Measurements from ENCODE around the gene PIGO.

PIGO gene

DNA sequence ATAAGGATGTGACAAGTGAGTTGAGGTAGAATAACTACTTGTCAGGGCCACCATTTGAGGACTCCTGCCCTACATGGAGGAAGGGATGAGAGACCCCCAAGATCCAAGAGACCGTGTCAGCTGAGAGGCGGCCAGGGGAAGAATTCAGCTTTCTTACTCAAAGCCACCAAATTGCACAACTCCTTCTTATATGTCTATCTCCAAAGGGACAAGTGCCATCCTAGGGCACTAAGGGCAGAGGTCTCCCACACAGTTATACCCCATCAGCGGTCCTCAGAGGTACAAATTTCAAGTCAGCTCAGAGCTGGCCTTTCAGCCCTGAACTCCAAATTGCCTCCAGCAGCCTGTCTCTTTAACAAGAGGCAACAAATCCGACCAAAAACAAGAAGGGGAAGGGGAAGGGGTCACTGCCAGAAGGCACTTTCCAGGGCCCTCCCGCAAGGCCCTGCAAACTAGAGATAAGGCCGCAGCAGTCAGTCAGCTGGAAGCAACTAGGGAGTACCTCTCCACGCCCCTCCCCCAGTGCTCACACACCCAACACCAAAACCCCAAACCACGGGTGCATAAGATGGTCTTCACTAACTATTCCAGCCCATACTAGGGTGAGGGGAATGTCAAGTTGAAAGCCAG is 12.7 kb upstream of the PIGO start:
- H4K20me1 ChIP-seq (ENCODE audit: insufficient read depth, low read length) = 0 out of 2 replicates have a peak, but pooled peaks cover 5% of the 10 kb centered on the region
- H3K36me3 ChIP-seq (replicated peaks; ENCODE audit: low read depth, low read length) = peaks cover 6% of the 10 kb centered on the region
- H3K9me3 ChIP-seq (ENCODE audit: insufficient read depth, low read length) = no peaks in the 10 kb centered on the region
- TF ChIP-seq, protein P1, sequence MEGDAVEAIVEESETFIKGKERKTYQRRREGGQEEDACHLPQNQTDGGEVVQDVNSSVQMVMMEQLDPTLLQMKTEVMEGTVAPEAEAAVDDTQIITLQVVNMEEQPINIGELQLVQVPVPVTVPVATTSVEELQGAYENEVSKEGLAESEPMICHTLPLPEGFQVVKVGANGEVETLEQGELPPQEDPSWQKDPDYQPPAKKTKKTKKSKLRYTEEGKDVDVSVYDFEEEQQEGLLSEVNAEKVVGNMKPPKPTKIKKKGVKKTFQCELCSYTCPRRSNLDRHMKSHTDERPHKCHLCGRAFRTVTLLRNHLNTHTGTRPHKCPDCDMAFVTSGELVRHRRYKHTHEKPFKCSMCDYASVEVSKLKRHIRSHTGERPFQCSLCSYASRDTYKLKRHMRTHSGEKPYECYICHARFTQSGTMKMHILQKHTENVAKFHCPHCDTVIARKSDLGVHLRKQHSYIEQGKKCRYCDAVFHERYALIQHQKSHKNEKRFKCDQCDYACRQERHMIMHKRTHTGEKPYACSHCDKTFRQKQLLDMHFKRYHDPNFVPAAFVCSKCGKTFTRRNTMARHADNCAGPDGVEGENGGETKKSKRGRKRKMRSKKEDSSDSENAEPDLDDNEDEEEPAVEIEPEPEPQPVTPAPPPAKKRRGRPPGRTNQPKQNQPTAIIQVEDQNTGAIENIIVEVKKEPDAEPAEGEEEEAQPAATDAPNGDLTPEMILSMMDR (IDR thresholded peaks at IDR 0.05; ENCODE audit: low read depth, low read length) = no peak
- no peak for TF ChIP-seq EZH2phosphoT487 (IDR thresholded peaks at IDR 0.05; ENCODE audit: low read depth)
- H3K4me1 ChIP-seq (ENCODE audit: low read length) = peaks cover 23% of the 10 kb centered on the region
- peaks cover 5% of the 10 kb centered on the region for H3K79me2 ChIP-seq (ENCODE audit: low read length)
- no peak overlapping the region for H2AFZ ChIP-seq (ENCODE audit: low read depth, low read length)
- no peak overlapping the region for H3K9ac ChIP-seq (ENCODE audit: low read length)
- no peak overlapping the region for H3K27ac ChIP-seq (ENCODE audit: low read length)
- H3K27me3 ChIP-seq (ENCODE audit: low read depth, low read length) = no peaks in the 10 kb centered on the region
- H3K4me2 ChIP-seq (ENCODE audit: low read length) = no peak overlapping the region
- no peak overlapping the region for H3K4me3 ChIP-seq (ENCODE audit: low read length)

DNA sequence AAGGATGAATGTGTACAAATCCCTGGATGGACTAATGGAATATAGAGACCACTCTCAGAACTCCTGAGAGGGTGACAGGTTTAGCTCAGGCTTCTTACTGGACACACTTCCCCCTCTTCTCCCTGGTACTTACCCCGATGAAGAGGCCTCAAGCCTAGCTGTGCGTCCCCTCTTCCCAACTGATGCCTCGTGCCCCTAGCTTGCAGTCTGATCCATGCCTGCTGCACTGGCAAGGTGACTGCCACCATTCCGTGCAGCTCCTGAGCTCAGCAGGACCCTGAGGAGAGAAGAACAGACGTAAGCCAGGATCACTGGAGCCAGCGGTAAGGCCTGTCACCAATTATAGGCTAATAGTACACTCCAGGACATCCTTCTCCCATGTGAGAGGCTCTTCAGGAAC is 12.1 kb upstream of the PIGO start:
- H4K20me1 ChIP-seq (ENCODE audit: insufficient read depth, low read length) = 0 out of 2 replicates have a peak, but pooled peaks cover 5% of the 10 kb centered on the region
- peaks cover 6% of the 10 kb centered on the region for H3K36me3 ChIP-seq (replicated peaks; ENCODE audit: low read depth, low read length)
- H3K4me2 ChIP-seq (ENCODE audit: low read length) = no peak overlapping the region
- H3K9me3 ChIP-seq (ENCODE audit: insufficient read depth, low read length) = no peaks in the 10 kb centered on the region
- no peak overlapping the region for H3K9ac ChIP-seq (ENCODE audit: low read length)
- H3K4me1 ChIP-seq (ENCODE audit: low read length) = peaks cover 21% of the 10 kb centered on the region
- no peaks in the 10 kb centered on the region for H3K27me3 ChIP-seq (ENCODE audit: low read depth, low read length)
- no peak overlapping the region for H2AFZ ChIP-seq (ENCODE audit: low read depth, low read length)
- TF ChIP-seq EZH2phosphoT487 (IDR thresholded peaks at IDR 0.05; ENCODE audit: low read depth) = no peak
- TF ChIP-seq, protein P1 (IDR thresholded peaks at IDR 0.05; ENCODE audit: low read depth, low read length) = no peak
- H3K4me3 ChIP-seq (ENCODE audit: low read length) = no peak overlapping the region
- no peaks in the 10 kb centered on the region for H3K79me2 ChIP-seq (ENCODE audit: low read length)
- H3K27ac ChIP-seq (ENCODE audit: low read length) = no peak overlapping the region

DNA sequence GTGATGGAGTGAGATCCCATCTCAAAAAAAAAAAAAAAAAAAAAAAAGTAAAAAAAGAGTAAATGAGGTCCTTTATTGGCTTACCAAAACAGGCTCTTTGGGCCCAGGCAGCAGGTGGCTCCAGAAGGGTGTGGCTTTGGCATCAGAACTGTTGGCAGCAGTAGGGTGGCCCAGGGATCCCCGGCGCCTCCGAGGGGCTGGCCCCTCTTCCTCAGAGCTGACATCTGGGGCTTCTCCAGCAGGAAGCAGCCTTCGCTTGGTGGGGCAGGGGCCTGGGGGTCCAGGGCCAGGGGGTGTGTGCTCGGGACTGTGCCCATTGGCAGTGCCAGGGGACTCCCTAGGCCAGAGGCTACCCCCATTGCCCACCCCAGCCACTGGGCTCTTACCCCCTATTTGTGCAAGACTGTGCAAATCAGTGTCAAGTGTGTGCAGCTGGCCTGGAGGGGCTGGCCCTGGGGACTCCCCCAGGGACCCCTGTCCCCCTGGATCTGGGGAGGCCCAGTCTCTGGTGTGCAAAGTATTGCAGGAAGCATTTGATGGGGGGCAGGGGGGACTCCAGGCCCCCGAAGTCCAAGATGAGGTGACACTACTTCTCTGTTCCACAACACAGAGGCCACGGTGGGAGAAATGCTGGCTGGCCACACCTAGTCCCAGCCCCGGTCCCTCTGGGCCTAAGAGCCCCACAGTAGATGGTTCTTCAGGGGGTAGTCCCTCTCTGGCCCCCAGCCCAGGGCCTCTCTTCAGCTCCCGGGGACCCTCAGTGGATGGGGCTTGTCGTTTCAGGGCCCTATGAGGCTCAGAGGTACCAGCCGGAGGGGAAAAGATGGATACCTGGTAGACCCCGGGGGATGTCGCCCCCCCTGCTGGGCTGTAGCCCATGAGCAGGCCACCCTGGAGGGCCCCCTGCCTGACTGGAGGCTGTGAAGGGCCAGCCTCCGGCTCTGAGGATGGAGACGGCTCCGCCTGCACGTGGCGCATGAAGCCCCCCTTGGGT is 11.2 kb upstream of the PIGO start:
- H2AFZ ChIP-seq (ENCODE audit: low read depth, low read length) = no peak overlapping the region
- 0 out of 2 replicates have a peak, but pooled peaks cover 5% of the 10 kb centered on the region for H4K20me1 ChIP-seq (ENCODE audit: insufficient read depth, low read length)
- TF ChIP-seq, protein P1 (IDR thresholded peaks at IDR 0.05; ENCODE audit: low read depth, low read length) = no peak
- no peak for TF ChIP-seq EZH2phosphoT487 (IDR thresholded peaks at IDR 0.05; ENCODE audit: low read depth)
- H3K36me3 ChIP-seq (replicated peaks; ENCODE audit: low read depth, low read length) = peaks cover 6% of the 10 kb centered on the region
- no peaks in the 10 kb centered on the region for H3K9me3 ChIP-seq (ENCODE audit: insufficient read depth, low read length)
- H3K27me3 ChIP-seq (ENCODE audit: low read depth, low read length) = no peaks in the 10 kb centered on the region
- H3K27ac ChIP-seq (ENCODE audit: low read length) = no peak overlapping the region
- H3K4me1 ChIP-seq (ENCODE audit: low read length) = peaks cover 22% of the 10 kb centered on the region
- H3K9ac ChIP-seq (ENCODE audit: low read length) = no peak overlapping the region
- H3K4me3 ChIP-seq (ENCODE audit: low read length) = no peak overlapping the region
- H3K79me2 ChIP-seq (ENCODE audit: low read length) = peaks cover 4% of the 10 kb centered on the region
- H3K4me2 ChIP-seq (ENCODE audit: low read length) = no peak overlapping the region

DNA sequence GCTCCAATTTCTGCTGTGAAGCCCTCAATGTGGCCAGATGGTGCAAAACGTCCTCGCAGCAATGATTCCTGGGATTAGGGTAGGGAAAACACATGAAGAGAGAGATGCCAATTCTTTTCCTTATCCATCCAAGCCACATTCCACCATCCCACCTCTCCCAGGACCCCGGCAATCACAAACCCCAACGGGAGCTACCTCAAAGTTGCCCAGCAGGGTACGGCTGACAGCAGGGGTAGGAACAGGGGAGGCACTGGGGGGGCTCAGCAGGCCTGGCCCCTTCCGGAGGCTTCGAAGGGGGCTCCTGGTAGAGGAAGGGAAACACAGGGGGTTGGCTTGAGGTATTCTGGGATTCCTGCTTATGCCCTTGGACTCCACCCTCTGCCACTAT is 9.9 kb upstream of the PIGO start:
- H4K20me1 ChIP-seq (ENCODE audit: insufficient read depth, low read length) = 0 out of 2 replicates have a peak, but pooled peaks cover 5% of the 10 kb centered on the region
- H3K79me2 ChIP-seq (ENCODE audit: low read length) = peaks cover 16% of the 10 kb centered on the region
- H3K4me1 ChIP-seq (ENCODE audit: low read length) = peaks cover 21% of the 10 kb centered on the region
- TF ChIP-seq EZH2phosphoT487 (IDR thresholded peaks at IDR 0.05; ENCODE audit: low read depth) = no peak
- TF ChIP-seq, protein P1 (IDR thresholded peaks at IDR 0.05; ENCODE audit: low read depth, low read length) = no peak
- H3K27ac ChIP-seq (ENCODE audit: low read length) = no peak overlapping the region
- no peak overlapping the region for H2AFZ ChIP-seq (ENCODE audit: low read depth, low read length)
- H3K4me3 ChIP-seq (ENCODE audit: low read length) = no peak overlapping the region
- H3K9ac ChIP-seq (ENCODE audit: low read length) = no peak overlapping the region
- no peaks in the 10 kb centered on the region for H3K9me3 ChIP-seq (ENCODE audit: insufficient read depth, low read length)
- H3K36me3 ChIP-seq (replicated peaks; ENCODE audit: low read depth, low read length) = peaks cover 7% of the 10 kb centered on the region
- no peaks in the 10 kb centered on the region for H3K27me3 ChIP-seq (ENCODE audit: low read depth, low read length)
- no peak overlapping the region for H3K4me2 ChIP-seq (ENCODE audit: low read length)
